ENCODE results near the gene RMI2. TPM values are rescaled to one million over a fixed set of nuclear protein-coding genes. Genes with fewer than 3 reads are reported as not detected.

RMI2 gene
- total RNA-seq (2021; ENCODE audit: unreplicated experiment) (11.1 TPM), Bru-seq, nascent RNA (percentile 39 among the genes with signal in this experiment), BruChase-seq, experiment 1, labeled RNA remaining after a 2-hour chase (percentile 40 among the genes with signal in this experiment), BruChase-seq, experiment 2, labeled RNA remaining after a 6-hour chase (percentile 41 among the genes with signal in this experiment)
- polyA plus RNA-seq (2012; ENCODE audit: insufficient read length), result 4.5 TPM
- long read RNA-seq, transcript RMI2-201 (2 exons, 1,457 nt), result major isoform, 36 of 38 reads
- long read RNA-seq, partial matches to known transcripts, result 0 of 38 reads
- long read RNA-seq, other reads (novel, unspliced or antisense), result 1 of 38 reads

DNA sequence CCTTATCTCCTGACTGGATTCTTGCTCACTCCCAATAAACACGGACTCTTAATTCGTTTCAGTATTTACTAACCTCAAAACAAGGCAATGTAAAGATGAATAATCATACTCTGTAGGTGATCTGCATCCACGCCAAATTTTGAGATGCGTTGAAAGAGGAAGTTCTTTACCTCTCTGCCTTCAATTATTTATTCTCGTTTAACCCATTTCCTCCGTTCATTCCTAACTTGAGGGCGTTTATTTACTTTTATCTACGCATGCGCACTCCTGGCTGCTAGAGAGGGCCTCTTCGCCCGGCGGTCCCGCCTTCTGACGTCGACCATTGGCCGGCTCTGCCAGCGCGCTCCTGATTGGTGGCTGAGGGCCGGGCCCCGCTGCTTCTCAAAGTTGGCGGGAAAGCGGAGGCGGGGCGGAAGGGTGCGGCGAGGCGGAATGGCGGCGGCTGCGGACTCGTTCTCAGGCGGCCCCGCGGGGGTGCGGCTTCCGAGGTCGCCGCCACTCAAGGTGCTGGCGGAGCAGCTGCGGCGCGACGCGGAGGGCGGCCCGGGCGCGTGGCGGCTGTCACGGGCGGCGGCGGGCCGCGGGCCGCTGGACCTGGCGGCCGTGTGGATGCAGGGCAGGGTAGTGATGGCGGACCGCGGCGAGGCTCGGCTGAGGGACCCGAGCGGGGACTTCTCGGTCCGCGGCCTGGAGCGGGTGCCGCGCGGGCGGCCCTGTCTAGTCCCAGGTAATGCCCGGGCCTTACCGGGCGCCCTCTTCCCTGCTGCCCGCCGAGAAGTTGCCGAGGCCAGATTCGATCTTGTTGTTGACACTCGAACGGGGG is at the start of gene RMI2:
RMI2 (plus strand) TSS at position 420 of the 823 bp plus-strand sequence; CDS start at position 433, 13 bp downstream.
- Histone ChIP-seq H3K4me3 (ENCODE audit: low read depth in 2 of 2, low read length in 2 of 2) (peak within 1 kb of the TSS; percentile 50 to 59), H3K9me3 (ENCODE audit: control insufficient read depth, insufficient read depth, low read depth, low read length) (no peaks in the 10 kb centered on the region), H3K27ac (ENCODE audit: low read length) (peak within 1 kb of the TSS; percentile 75), H3K27me3 (ENCODE audit: control insufficient read depth, insufficient read depth, low read length) (no peaks in the 10 kb centered on the region), H3K4me1 (ENCODE audit: control insufficient read depth, insufficient read depth, low read length) (peaks cover 6% of the 10 kb centered on the region), H3K36me3 (ENCODE audit: control insufficient read depth, insufficient read depth, low read length) (no peaks in the 10 kb centered on the region)
- TF ChIP-seq, protein P1, sequence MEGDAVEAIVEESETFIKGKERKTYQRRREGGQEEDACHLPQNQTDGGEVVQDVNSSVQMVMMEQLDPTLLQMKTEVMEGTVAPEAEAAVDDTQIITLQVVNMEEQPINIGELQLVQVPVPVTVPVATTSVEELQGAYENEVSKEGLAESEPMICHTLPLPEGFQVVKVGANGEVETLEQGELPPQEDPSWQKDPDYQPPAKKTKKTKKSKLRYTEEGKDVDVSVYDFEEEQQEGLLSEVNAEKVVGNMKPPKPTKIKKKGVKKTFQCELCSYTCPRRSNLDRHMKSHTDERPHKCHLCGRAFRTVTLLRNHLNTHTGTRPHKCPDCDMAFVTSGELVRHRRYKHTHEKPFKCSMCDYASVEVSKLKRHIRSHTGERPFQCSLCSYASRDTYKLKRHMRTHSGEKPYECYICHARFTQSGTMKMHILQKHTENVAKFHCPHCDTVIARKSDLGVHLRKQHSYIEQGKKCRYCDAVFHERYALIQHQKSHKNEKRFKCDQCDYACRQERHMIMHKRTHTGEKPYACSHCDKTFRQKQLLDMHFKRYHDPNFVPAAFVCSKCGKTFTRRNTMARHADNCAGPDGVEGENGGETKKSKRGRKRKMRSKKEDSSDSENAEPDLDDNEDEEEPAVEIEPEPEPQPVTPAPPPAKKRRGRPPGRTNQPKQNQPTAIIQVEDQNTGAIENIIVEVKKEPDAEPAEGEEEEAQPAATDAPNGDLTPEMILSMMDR (IDR thresholded peaks at IDR 0.05), result no peak
- TF ChIP-seq POLR2AphosphoS5 (IDR thresholded peaks at IDR 0.05; ENCODE audit: low read depth, low read length), result peak; percentile 40; the same call in 1 of the 2 replicates
- TF ChIP-seq SIN3A (IDR thresholded peaks at IDR 0.05; ENCODE audit: borderline replicate concordance, insufficient read depth, low read depth, low read length), result peak; percentile 99
- no peak for TF ChIP-seq TCF7L2 (IDR thresholded peaks at IDR 0.05; ENCODE audit: low read depth, low read length)
- TF ChIP-seq, protein P2, sequence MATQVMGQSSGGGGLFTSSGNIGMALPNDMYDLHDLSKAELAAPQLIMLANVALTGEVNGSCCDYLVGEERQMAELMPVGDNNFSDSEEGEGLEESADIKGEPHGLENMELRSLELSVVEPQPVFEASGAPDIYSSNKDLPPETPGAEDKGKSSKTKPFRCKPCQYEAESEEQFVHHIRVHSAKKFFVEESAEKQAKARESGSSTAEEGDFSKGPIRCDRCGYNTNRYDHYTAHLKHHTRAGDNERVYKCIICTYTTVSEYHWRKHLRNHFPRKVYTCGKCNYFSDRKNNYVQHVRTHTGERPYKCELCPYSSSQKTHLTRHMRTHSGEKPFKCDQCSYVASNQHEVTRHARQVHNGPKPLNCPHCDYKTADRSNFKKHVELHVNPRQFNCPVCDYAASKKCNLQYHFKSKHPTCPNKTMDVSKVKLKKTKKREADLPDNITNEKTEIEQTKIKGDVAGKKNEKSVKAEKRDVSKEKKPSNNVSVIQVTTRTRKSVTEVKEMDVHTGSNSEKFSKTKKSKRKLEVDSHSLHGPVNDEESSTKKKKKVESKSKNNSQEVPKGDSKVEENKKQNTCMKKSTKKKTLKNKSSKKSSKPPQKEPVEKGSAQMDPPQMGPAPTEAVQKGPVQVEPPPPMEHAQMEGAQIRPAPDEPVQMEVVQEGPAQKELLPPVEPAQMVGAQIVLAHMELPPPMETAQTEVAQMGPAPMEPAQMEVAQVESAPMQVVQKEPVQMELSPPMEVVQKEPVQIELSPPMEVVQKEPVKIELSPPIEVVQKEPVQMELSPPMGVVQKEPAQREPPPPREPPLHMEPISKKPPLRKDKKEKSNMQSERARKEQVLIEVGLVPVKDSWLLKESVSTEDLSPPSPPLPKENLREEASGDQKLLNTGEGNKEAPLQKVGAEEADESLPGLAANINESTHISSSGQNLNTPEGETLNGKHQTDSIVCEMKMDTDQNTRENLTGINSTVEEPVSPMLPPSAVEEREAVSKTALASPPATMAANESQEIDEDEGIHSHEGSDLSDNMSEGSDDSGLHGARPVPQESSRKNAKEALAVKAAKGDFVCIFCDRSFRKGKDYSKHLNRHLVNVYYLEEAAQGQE (IDR thresholded peaks at IDR 0.05; ENCODE audit: insufficient read depth in 1 of 2, low read depth in 2 of 2, low read length in 1 of 2), result no peak
- CTCF ChIA-PET, result interaction anchor here (0.6 kb wide), 1 partner anchor 89 kb away, joined by 4 read pairs; the partner anchor contains the start of gene SOCS1
- in situ Hi-C loops (cut with HindIII; ENCODE audit: low pct_unique_long_range_greater_than_20kb, low sequenced_read_pairs), result no loop called here
- TSS peak; percentile 56 for BruUV-seq (replicated peaks)
- intact Hi-C loops (cut with micrococcal nuclease; ENCODE audit: unreplicated experiment), result no loop called here
- ATAC-seq (peak; percentile 99), DNase-seq (ENCODE audit: low read depth, low spot score) (peak; percentile 78)
- POLR2A ChIA-PET, result no interaction called here

DNA sequence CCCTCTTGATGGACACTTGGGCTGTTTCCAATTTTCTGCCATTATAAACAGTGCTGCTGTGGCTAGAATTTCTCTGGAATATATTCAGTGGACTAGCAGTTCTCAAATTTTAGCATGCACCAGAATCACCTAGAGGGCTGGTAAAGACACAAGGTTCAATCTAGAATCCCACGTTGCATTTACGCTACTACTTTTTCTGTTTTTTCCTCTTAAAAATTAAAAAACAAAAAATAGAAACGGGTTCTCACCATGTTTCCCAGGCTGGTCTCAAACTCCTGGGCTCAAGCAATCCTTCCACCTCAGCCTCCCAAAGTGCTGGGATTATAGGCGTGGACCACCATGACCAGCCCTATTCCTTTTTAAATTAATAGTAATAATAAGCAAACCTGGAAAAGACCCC is 49.6 kb upstream of the RMI2 start:
- TF ChIP-seq TCF7L2 (IDR thresholded peaks at IDR 0.05; ENCODE audit: low read depth, low read length), result no peak
- TF ChIP-seq SIN3A (IDR thresholded peaks at IDR 0.05; ENCODE audit: borderline replicate concordance, insufficient read depth, low read depth, low read length), result no peak
- TF ChIP-seq, protein P1 (IDR thresholded peaks at IDR 0.05), result no peak
- TF ChIP-seq, protein P2 (IDR thresholded peaks at IDR 0.05; ENCODE audit: insufficient read depth in 1 of 2, low read depth in 2 of 2, low read length in 1 of 2), result no peak
- no peak for TF ChIP-seq POLR2AphosphoS5 (IDR thresholded peaks at IDR 0.05; ENCODE audit: low read depth, low read length)
- CTCF ChIA-PET, result no interaction called here
- DNase-seq (ENCODE audit: low read depth, low spot score) (no peak), ATAC-seq (no peak)
- BruUV-seq (replicated peaks), result no TSS peak
- Histone ChIP-seq H3K27me3 (ENCODE audit: control insufficient read depth, insufficient read depth, low read length) (no peaks in the 10 kb centered on the region), H3K27ac (ENCODE audit: low read length) (no peak overlapping the region), H3K36me3 (ENCODE audit: control insufficient read depth, insufficient read depth, low read length) (no peaks in the 10 kb centered on the region), H3K4me3 (ENCODE audit: low read depth in 2 of 2, low read length in 2 of 2) (no peak overlapping the region), H3K9me3 (ENCODE audit: control insufficient read depth, insufficient read depth, low read depth, low read length) (no peaks in the 10 kb centered on the region), H3K4me1 (ENCODE audit: control insufficient read depth, insufficient read depth, low read length) (peaks cover 15% of the 10 kb centered on the region)
- intact Hi-C loops (cut with micrococcal nuclease; ENCODE audit: unreplicated experiment), result no loop called here
- in situ Hi-C loops (cut with HindIII; ENCODE audit: low pct_unique_long_range_greater_than_20kb, low sequenced_read_pairs), result no loop called here
- POLR2A ChIA-PET, result no interaction called here
